Suprapubic skin (tissue), 4 donors: ENCODE measurements around the gene SLC22A1. TPM values are rescaled to one million over a fixed set of nuclear protein-coding genes. Genes with fewer than 3 reads are reported as not detected.

Experiments
- DNase-seq, 2 donors: peaks; one replicate each; pipeline ENCODE4 v3.0.0-alpha.2; 2019; ENCODE audit warnings: low spot score in 2 of 2
- H3K27ac ChIP-seq: fragments of 200-600 bp; sonication (generic); one replicate; pipeline ENCODE4 v1.5.1; 2019
- H3K27me3 ChIP-seq: fragments of 200-600 bp; sonication (generic); one replicate; pipeline ENCODE4 v1.5.1; 2019
- H3K36me3 ChIP-seq: fragments of 200-600 bp; sonication (generic); one replicate; pipeline ENCODE4 v1.5.1; 2019
- H3K4me1 ChIP-seq: fragments of 200-600 bp; sonication (generic); one replicate; pipeline ENCODE4 v1.5.1; 2019
- H3K4me3 ChIP-seq: fragments of 200-600 bp; sonication (generic); one replicate; pipeline ENCODE4 v1.5.1; 2019; ENCODE audit warnings: mild to moderate bottlenecking
- H3K9me3 ChIP-seq: fragments of 200-600 bp; sonication (generic); one replicate; pipeline ENCODE4 v1.5.1; 2019
- EP300 ChIP-seq: sonication (generic); formaldehyde crosslinking; IDR thresholded peaks from one replicate; pipeline ENCODE4 v1.6.1; 2017; ENCODE audit warnings: antibody characterized with exemption
- POLR2A ChIP-seq, 2 donors: fragments of 450-650 bp; IDR thresholded peaks; one replicate each; pipeline ENCODE4 v1.6.1; 2017; ENCODE audit warnings: antibody characterized with exemption in 2 of 2, mild to moderate bottlenecking in 2 of 2, moderate library complexity in 2 of 2
- POLR2AphosphoS5 ChIP-seq, 3 donors: sonication (generic); formaldehyde crosslinking; IDR thresholded peaks; one replicate each; pipeline ENCODE4 v1.6.1; 2017; ENCODE audit warnings: antibody characterized with exemption in 3 of 3
- WGBS: methylation state at CpG from one replicate; pipeline ENCODE4 v1.1.5; 2018; 5-methylcytosine and 5-hydroxymethylcytosine counted together
- total RNA-seq, 4 donors: library from RNA; depleted of rRNA; stranded (reverse); fragments of >200 nt; gene quantifications; one replicate each; pipeline ENCODE4 v1.1.0, GENCODE V29; 2016
- TF ChIP-seq, protein P1 (sequence below), 2 donors: fragments of 200-600 bp in 1 of 2; fragments of 450-650 bp in 1 of 2; sonication (generic) in 1 of 2; IDR thresholded peaks; one replicate each; pipeline ENCODE4 v1.5.1; 2016 to 2019; ENCODE audit warnings: antibody characterized with exemption in 2 of 2, mild to moderate bottlenecking in 1 of 2, moderate library complexity in 1 of 2

Gene SLC22A1
- total RNA-seq, 4 donors from 2014 or later: 0.26 to 3.9 (median 3.3) TPM; not detected in 1

DNA sequence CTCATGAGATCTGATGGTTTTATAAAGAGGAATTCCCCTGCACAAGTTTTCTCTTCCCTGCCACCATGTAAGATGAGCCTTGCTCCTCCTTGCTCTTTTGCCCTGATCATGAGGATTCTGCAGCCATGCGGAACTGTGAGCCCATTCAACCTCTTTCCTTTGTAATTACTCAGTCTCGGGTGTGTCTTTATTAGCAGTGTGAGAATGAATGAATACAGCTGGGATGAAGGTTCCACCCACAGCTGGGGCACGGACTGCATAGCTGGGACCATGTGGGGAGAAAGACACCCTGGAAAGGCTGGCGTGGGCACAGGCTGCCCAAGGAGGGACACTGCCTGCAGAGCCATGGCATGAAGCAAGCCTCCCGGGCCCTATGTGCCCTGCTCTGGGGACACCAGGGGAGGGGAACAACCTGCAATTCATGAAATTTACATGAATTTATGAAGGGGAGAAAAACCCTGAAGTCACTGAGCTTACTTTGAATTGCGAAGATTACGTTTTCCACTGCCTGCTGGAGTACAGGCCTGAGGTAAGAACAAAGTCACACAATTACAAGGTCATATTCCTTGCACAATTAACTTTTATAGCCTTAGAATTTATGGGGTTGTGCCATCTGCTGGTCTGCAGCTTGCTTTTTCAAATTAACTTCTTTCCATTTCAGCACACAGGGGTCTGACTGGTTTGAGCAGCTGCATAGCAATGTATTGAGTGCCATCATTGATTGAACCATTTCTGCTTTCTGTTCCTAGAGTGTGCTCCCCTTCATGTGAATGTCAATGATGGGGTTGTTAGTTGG lies 46.2 kb downstream of the SLC22A1 start:
- H3K4me1 ChIP-seq: no peaks in the 10 kb centered on the region
- H3K27me3 ChIP-seq: no peaks in the 10 kb centered on the region
- no peak overlapping the region for H3K4me3 ChIP-seq
- H3K36me3 ChIP-seq: no peaks in the 10 kb centered on the region
- 86% methylated on average over 7 of the region's 7 CpGs for WGBS
- H3K27ac ChIP-seq: no peak overlapping the region
- no peaks in the 10 kb centered on the region for H3K9me3 ChIP-seq
- TF ChIP-seq, protein P1, sequence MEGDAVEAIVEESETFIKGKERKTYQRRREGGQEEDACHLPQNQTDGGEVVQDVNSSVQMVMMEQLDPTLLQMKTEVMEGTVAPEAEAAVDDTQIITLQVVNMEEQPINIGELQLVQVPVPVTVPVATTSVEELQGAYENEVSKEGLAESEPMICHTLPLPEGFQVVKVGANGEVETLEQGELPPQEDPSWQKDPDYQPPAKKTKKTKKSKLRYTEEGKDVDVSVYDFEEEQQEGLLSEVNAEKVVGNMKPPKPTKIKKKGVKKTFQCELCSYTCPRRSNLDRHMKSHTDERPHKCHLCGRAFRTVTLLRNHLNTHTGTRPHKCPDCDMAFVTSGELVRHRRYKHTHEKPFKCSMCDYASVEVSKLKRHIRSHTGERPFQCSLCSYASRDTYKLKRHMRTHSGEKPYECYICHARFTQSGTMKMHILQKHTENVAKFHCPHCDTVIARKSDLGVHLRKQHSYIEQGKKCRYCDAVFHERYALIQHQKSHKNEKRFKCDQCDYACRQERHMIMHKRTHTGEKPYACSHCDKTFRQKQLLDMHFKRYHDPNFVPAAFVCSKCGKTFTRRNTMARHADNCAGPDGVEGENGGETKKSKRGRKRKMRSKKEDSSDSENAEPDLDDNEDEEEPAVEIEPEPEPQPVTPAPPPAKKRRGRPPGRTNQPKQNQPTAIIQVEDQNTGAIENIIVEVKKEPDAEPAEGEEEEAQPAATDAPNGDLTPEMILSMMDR (IDR thresholded peaks at IDR 0.05): no peak
- TF ChIP-seq EP300 (no peak), POLR2AphosphoS5 (IDR thresholded peaks at IDR 0.05) (no peak), POLR2A (IDR thresholded peaks at IDR 0.05) (no peak)
- no peak for DNase-seq

DNA sequence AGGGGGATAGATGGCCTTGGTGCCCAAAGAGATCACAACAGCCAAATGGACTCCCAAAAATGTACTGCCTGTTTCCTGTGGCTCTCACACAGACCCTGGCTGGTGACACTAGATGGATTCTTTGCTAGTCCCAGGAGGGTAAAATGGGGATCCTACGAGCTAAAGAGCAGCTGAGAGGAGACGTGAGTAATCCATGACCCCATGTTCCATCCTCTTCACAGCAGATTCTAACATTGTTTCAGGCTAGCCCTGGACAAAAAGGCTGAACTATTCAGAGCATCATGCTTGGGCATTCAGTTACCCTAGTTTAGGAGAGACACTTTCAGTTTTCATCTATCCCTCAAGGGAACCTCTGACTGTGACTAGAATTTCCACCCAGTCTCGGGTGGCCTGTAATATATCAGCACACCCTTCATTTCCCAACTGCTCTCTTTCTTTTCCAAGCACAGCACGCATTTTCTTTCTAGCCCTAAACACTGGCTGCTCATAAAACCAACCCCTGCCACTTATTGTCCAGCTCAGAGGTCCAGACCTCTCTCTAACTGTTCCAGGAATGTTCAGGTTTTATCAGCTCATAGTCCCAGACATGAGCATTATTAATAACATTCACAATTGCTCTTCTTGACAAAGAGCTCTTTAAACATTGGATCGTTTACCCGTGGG lies 48.5 kb downstream of the SLC22A1 start:
- Histone ChIP-seq H3K9me3 (no peaks in the 10 kb centered on the region), H3K27ac (no peak overlapping the region), H3K4me3 (no peak overlapping the region), H3K36me3 (no peaks in the 10 kb centered on the region), H3K4me1 (no peaks in the 10 kb centered on the region), H3K27me3 (no peaks in the 10 kb centered on the region)
- DNase-seq: no peak
- 79% methylated on average over 6 of the region's 6 CpGs for WGBS
- no peak for TF ChIP-seq EP300
- no peak for TF ChIP-seq POLR2A (IDR thresholded peaks at IDR 0.05)
- TF ChIP-seq POLR2AphosphoS5 (IDR thresholded peaks at IDR 0.05): no peak
- TF ChIP-seq, protein P1 (IDR thresholded peaks at IDR 0.05): no peak

DNA sequence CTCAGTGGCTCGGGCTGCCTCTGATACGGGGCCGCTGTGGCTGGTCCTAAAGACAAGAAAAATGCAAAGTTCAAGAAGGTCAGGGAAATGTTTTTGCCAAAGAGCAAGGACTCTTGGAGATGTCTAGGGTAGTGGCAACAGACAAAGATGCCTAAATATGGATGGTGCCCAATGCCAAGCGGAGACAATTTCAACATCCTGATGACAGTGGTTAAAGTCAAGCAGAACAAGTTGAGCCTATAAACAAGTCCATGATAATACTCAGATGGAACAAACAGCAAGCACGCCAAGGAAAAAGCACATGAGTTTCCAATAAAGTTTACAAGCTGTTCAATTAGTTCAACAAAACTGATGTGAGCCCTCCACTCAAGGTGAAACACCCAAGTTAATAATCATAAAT lies 51.1 kb downstream of the SLC22A1 start:
- no peak overlapping the region for H3K4me3 ChIP-seq
- H3K27me3 ChIP-seq: no peaks in the 10 kb centered on the region
- H3K27ac ChIP-seq: no peak overlapping the region
- TF ChIP-seq POLR2A (IDR thresholded peaks at IDR 0.05) (no peak), POLR2AphosphoS5 (IDR thresholded peaks at IDR 0.05) (no peak), EP300 (no peak)
- TF ChIP-seq, protein P1 (IDR thresholded peaks at IDR 0.05): no peak
- H3K4me1 ChIP-seq: no peaks in the 10 kb centered on the region
- H3K36me3 ChIP-seq: no peaks in the 10 kb centered on the region
- H3K9me3 ChIP-seq: no peaks in the 10 kb centered on the region
- DNase-seq: no peak
- 79% methylated on average over 5 of the region's 5 CpGs for WGBS

DNA sequence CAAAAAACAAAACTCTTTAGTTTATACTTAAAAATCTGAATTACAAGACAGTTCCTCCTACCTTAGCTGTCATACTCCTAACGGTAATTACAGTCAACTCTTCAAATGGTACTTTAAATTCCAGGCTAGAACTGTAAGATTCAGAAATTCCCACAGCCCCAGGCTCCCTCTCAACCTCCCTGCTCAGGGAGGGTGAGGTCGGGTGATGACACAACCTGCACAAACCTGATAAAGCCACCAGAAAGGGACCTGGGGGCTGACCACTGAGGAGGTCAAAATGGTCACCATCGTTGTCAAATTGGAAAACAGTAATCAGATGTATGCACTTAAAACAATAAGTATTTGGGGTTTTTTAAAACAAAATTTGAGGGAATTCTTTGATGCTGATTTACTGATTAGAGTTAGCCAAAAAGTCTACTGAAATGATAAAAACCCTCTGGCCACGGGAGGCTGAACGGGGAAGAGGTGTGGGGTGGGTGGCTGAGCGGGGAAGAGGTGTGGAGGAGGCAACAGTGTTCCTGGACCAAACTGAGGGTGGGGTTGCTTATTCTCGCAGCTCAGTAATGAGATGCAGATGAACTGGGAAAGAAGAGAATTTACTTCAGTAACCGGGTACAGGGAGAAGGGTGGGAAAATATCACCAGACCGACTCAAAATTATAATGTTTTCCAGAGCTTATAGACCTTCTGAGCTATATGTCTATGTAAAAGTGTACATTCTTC lies 52.4 kb downstream of the SLC22A1 start:
- no peak overlapping the region for H3K27ac ChIP-seq
- 38% methylated on average over 9 of the region's 9 CpGs for WGBS
- no peak for DNase-seq

More for the DNA sequence above, 52.4 kb downstream of the SLC22A1 start:
- TF ChIP-seq POLR2A (IDR thresholded peaks at IDR 0.05): no peak
- TF ChIP-seq, protein P1 (IDR thresholded peaks at IDR 0.05): no peak
- no peak for TF ChIP-seq EP300
- Histone ChIP-seq H3K4me1 (no peaks in the 10 kb centered on the region), H3K9me3 (no peaks in the 10 kb centered on the region), H3K4me3 (no peak overlapping the region), H3K27me3 (no peaks in the 10 kb centered on the region), H3K36me3 (no peaks in the 10 kb centered on the region)
